IMR-90 (cell line): ENCODE results near the gene APOH. TPM values are rescaled to one million over a fixed set of nuclear protein-coding genes. Genes with fewer than 3 reads are reported as not detected.
A peak's percentile ranks its signal among the peaks of the same experiment; 100 is the strongest.

Source experiments
- ATAC-seq: fragments of 200-7000 bp; cut with Tn5 transposase; 2 replicates; pipeline ENCODE4 v1.9.1; 2020; ENCODE audit warnings: low read depth, mild to moderate bottlenecking, moderate library complexity
- BruUV-seq: library from RNA; stranded (reverse); fragments of 400-500 nt; replicated peaks from 2 replicates; lab custom pipeline; 2021; lab: Mats Ljungman, UMichigan
- CTCF ChIA-PET: fragments of 300-600 bp; formaldehyde crosslinking; extraction: SDS; loops from one replicate; lab custom pipeline; 2021; ENCODE audit warnings: antibody characterized with exemption; lab: Yijun Ruan, JAX
- POLR2A ChIA-PET: fragments of 300-600 bp; sonication (Branson Sonifier 250); formaldehyde crosslinking; loops from one replicate; lab custom pipeline; 2022; ENCODE audit warnings: antibody characterized with exemption; ENCODE audit not compliant: unreplicated experiment; lab: Charles Lee
- DNase-seq: peaks from one replicate; pipeline ENCODE4 v3.0.0; 2013
- H2AFZ ChIP-seq: replicated peaks from 2 replicates; pipeline ENCODE3; 2013; ENCODE audit warnings: low read length, mild to moderate bottlenecking; ENCODE audit not compliant: poor library complexity
- H2AK5ac ChIP-seq: 2 replicates; pipeline ENCODE4 v1.6.1; 2013; ENCODE audit warnings: low read depth, low read length, inconsistent platforms
- H2AK9ac ChIP-seq: replicated peaks from 2 replicates; pipeline ENCODE3; 2013; ENCODE audit warnings: mild to moderate bottlenecking, low read depth, low read length, moderate library complexity; ENCODE audit not compliant: poor library complexity
- H2BK120ac ChIP-seq: 2 replicates; pipeline ENCODE4 v1.6.1; 2013; ENCODE audit warnings: low read depth, low read length, inconsistent platforms
- H2BK15ac ChIP-seq: 3 replicates; pipeline ENCODE4 v1.6.1; 2013; ENCODE audit warnings: low read depth, low read length, inconsistent platforms
- H2BK20ac ChIP-seq: 2 replicates; pipeline ENCODE4 v1.6.1; 2013; ENCODE audit warnings: low read depth, mild to moderate bottlenecking, inconsistent platforms, low read length, moderate library complexity
- H2BK5ac ChIP-seq: 2 replicates; pipeline ENCODE4 v1.6.1; 2013; ENCODE audit warnings: mild to moderate bottlenecking, low read depth, low read length, inconsistent platforms; ENCODE audit not compliant: poor library complexity, severe bottlenecking
- H3K14ac ChIP-seq: replicated peaks from 2 replicates; pipeline ENCODE4 v1.6.1; 2013; ENCODE audit warnings: low read depth, low read length, inconsistent platforms
- H3K18ac ChIP-seq: 2 replicates; pipeline ENCODE4 v1.6.1; 2013; ENCODE audit warnings: low read depth, low read length, control low read depth
- H3K23ac ChIP-seq: 2 replicates; pipeline ENCODE4 v1.6.1; 2013; ENCODE audit warnings: low read depth, low read length, inconsistent platforms
- H3K27ac ChIP-seq: 2 replicates; pipeline ENCODE4 v1.5.1; 2013; ENCODE audit warnings: mild to moderate bottlenecking, control low read depth, low read length; ENCODE audit not compliant: insufficient read depth
- H3K27me3 ChIP-seq: 2 replicates; pipeline ENCODE4 v1.6.1; 2013; ENCODE audit warnings: low read length; ENCODE audit not compliant: control insufficient read depth, insufficient read depth
- H3K36me3 ChIP-seq: 2 replicates; pipeline ENCODE4 v1.6.1; 2013; ENCODE audit warnings: low read length, mixed read lengths; ENCODE audit not compliant: control insufficient read depth, insufficient read depth
- H3K4ac ChIP-seq: 2 replicates; pipeline ENCODE4 v1.6.1; 2013; ENCODE audit warnings: low read depth, low read length, inconsistent platforms
- H3K4me1 ChIP-seq: 2 replicates; pipeline ENCODE4 v1.6.1; 2013; ENCODE audit warnings: low read length, mixed read lengths; ENCODE audit not compliant: control insufficient read depth, insufficient read depth
- H3K4me2 ChIP-seq: 2 replicates; pipeline ENCODE4 v1.6.1; 2013; ENCODE audit warnings: low read depth, mild to moderate bottlenecking, control low read depth, low read length, moderate library complexity
- H3K4me3 ChIP-seq: 2 replicates; pipeline ENCODE4 v1.5.1; 2013; ENCODE audit warnings: low read depth, mild to moderate bottlenecking, control low read depth, low read length, moderate library complexity; ENCODE audit not compliant: insufficient read depth
- H3K56ac ChIP-seq: 2 replicates; pipeline ENCODE4 v1.6.1; 2013; ENCODE audit warnings: low read length, inconsistent platforms; ENCODE audit not compliant: insufficient read depth; ENCODE audit errors: extremely low read depth
- H3K79me1 ChIP-seq, 2 experiments: 2 replicates each; pipeline ENCODE4 v1.6.1; 2013; ENCODE audit warnings: low read length in 2 of 2, inconsistent platforms in 1 of 2, low read depth in 1 of 2
- H3K9ac ChIP-seq: 2 replicates; pipeline ENCODE4 v1.6.1; 2013; ENCODE audit warnings: low read depth, low read length, control low read depth
- H3K9me1 ChIP-seq: 2 replicates; pipeline ENCODE4 v1.6.1; 2013; ENCODE audit warnings: low read length, inconsistent platforms; ENCODE audit not compliant: insufficient read depth
- H3K9me3 ChIP-seq: 2 replicates; pipeline ENCODE4 v1.6.1; 2013; ENCODE audit warnings: low read length; ENCODE audit not compliant: control insufficient read depth, insufficient read depth
- H4K20me1 ChIP-seq: 2 replicates; pipeline ENCODE4 v1.6.1; 2013; ENCODE audit warnings: low read length, inconsistent platforms; ENCODE audit not compliant: insufficient read depth
- H4K5ac ChIP-seq: 2 replicates; pipeline ENCODE4 v1.6.1; 2013; ENCODE audit warnings: mild to moderate bottlenecking, low read depth, low read length, control low read depth
- H4K8ac ChIP-seq, 2 experiments: 2 replicates each; pipeline ENCODE4 v1.6.1; 2013; ENCODE audit warnings: low read depth in 2 of 2, low read length in 2 of 2, control low read depth in 1 of 2, inconsistent platforms in 1 of 2
- H4K91ac ChIP-seq: 2 replicates; pipeline ENCODE4 v1.6.1; 2013; ENCODE audit warnings: low read depth, low read length, inconsistent platforms; ENCODE audit not compliant: insufficient read depth
- CEBPB ChIP-seq: IDR thresholded peaks from 2 replicates; pipeline ENCODE4 v1.6.1; 2012; ENCODE audit warnings: low read depth, low read length, improper control_type of control experiment
- FOS ChIP-seq: fragments of 150-350 bp; IDR thresholded peaks from 2 replicates; pipeline ENCODE4 v1.6.1; 2016; ENCODE audit warnings: low read depth, low read length
- MAFK ChIP-seq: IDR thresholded peaks from 2 replicates; pipeline ENCODE4 v1.6.1; 2012; ENCODE audit warnings: low read depth, low read length, improper control_type of control experiment
- RAD21 ChIP-seq: IDR thresholded peaks from 2 replicates; pipeline ENCODE4 v1.6.1; 2012; ENCODE audit warnings: low read length, improper control_type of control experiment
- WGBS, 2 experiments: methylation state at CpG; one replicate each; pipeline versions ENCODE4 v1.1.5 to v1.1.7; 2013; ENCODE audit warnings: missing lambda C conversion rate in 2 of 2; ENCODE audit not compliant: insufficient read length in 1 of 2; ENCODE audit errors: extremely low coverage in 2 of 2; 5-methylcytosine and 5-hydroxymethylcytosine counted together
- dilution Hi-C: fragments of 300-500 bp; cut with HindIII; formaldehyde crosslinking; loops from one replicate; pipeline ENCODE4 v1.14.3; 2018; ENCODE audit warnings: low sequenced_read_pairs; ENCODE audit not compliant: unreplicated experiment
- in situ Hi-C: fragments of 300-500 bp; cut with MboI; formaldehyde crosslinking; loops from 3 replicates; pipeline ENCODE4 v1.14.3; 2019; ENCODE audit warnings: low sequenced_read_pairs, inconsistent platforms, mixed read lengths
- intact Hi-C: fragments of 100-400 bp; cut with micrococcal nuclease; formaldehyde crosslinking; loops from 2 replicates; pipeline ENCODE4 v1.10.0; 2022
- polyA plus RNA-seq, 3 experiments: library from polyadenylated mRNA; depleted of rRNA; stranded (reverse); fragments of >200 nt; gene quantifications; 2 replicates each; pipeline ENCODE4 v1.2.3, GENCODE V29; 2012; ENCODE audit warnings: low replicate concordance in 1 of 3
- total RNA-seq: library from RNA; depleted of rRNA; stranded (reverse); fragments of >200 nt; gene quantifications from 2 replicates; pipeline ENCODE4 v1.2.3, GENCODE V29; 2012
- TF ChIP-seq, protein P1 (sequence below): fragments of 150-350 bp; IDR thresholded peaks from 2 replicates; pipeline ENCODE4 v1.6.1; 2017; ENCODE audit warnings: mild to moderate bottlenecking, antibody characterized with exemption, low read length, low read depth

APOH gene
- total and polyA plus RNA-seq, 2 of the 4 experiments (the other 2 are of a cell fraction) = not detected

DNA sequence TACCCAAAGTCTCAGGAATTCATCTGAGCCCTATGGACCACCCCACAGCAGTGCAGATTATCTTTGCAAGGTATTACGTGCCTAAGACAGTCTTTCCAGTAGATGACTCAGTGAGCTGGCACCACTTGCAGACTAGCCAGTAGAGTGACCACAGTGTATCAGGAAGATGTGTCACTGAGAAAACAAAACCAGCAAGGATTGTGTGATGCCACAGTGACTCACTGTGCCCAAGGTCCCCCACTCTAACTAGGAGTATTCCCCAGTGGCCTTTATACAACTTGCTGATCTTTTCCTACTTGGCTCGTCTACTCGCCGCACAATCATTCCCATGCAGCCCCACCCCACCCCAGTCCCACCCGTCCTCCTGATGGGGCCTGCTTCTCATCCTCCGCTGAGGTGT is 46.4 kb upstream of the APOH start:
- no peak overlapping the region for H3K56ac ChIP-seq
- H3K4me3 ChIP-seq = no peak overlapping the region
- CTCF ChIA-PET = interaction anchor here (0.5 kb wide), 1 partner anchor 74 kb away, joined by 3 read pairs; no protein-coding TSS in a partner anchor
- H3K18ac ChIP-seq = peak overlapping the region; percentile 22; the same call in 1 of the 2 replicates
- ATAC-seq = peak; percentile 77
- TF ChIP-seq FOS = peak; percentile 98
- TF ChIP-seq RAD21 = peak; percentile 8; the same call in 1 of the 2 replicates
- peak; percentile 34 for TF ChIP-seq MAFK
- TF ChIP-seq CEBPB = peak; percentile 63; the same call in 1 of the 2 replicates
- TF ChIP-seq, protein P1, sequence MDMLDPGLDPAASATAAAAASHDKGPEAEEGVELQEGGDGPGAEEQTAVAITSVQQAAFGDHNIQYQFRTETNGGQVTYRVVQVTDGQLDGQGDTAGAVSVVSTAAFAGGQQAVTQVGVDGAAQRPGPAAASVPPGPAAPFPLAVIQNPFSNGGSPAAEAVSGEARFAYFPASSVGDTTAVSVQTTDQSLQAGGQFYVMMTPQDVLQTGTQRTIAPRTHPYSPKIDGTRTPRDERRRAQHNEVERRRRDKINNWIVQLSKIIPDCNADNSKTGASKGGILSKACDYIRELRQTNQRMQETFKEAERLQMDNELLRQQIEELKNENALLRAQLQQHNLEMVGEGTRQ = no peak
- 6% methylated on average over 4 of the region's 6 CpGs; no CpG with 5 or more reads in 1 of the 2 experiments for WGBS, 2 experiments
- peak overlapping the region; percentile 66 for H4K91ac ChIP-seq
- peak overlapping the region; percentile 44; the same call in 1 of the 2 replicates for H3K14ac ChIP-seq
- POLR2A ChIA-PET = interaction anchor here (0.5 kb wide), 1 partner anchor 139 kb away, joined by 5 read pairs; no protein-coding TSS in a partner anchor
- no peak overlapping the region for H3K9ac ChIP-seq
- H3K4me2 ChIP-seq = peak overlapping the region; percentile 27; the same call in 1 of the 2 replicates
- H3K23ac ChIP-seq = no peak overlapping the region
- no peaks in the 10 kb centered on the region for H3K9me3 ChIP-seq
- peak overlapping the region; percentile 46 for H2AFZ ChIP-seq
- DNase-seq = peak; percentile 97
- 0 out of 2 replicates have a peak overlapping the region, but pooled peaks have one; percentile 30 for H2AK5ac ChIP-seq
- intact Hi-C loops (no loop called here), dilution Hi-C loops (no loop called here), in situ Hi-C loops (no loop called here)
- peaks cover 0 to 13% of the 10 kb centered on the region in 2 experiments; a peak in 1 of 4 replicates for H3K79me1 ChIP-seq
- H3K27ac ChIP-seq = peak overlapping the region; percentile 5; the same call in 1 of the 2 replicates
- peaks cover 19% of the 10 kb centered on the region for H3K4me1 ChIP-seq
- no peaks in the 10 kb centered on the region for H3K36me3 ChIP-seq
- no TSS peak for BruUV-seq
- peaks cover 23% of the 10 kb centered on the region for H3K9me1 ChIP-seq
- H3K4ac ChIP-seq = peak overlapping the region; percentile 73
- no peaks in the 10 kb centered on the region for H4K20me1 ChIP-seq
- H2BK5ac ChIP-seq = peak overlapping the region; percentile 25
- H2BK120ac ChIP-seq = peak overlapping the region; percentile 78
- no peak overlapping the region for H4K5ac ChIP-seq
- no peak overlapping the region for H2AK9ac ChIP-seq
- H4K8ac ChIP-seq = peak overlapping the region in 1 of 2 experiments; percentile 68; a peak in 2 of 4 replicates
- peak overlapping the region; percentile 68 for H2BK20ac ChIP-seq
- H3K27me3 ChIP-seq = no peaks in the 10 kb centered on the region
- H2BK15ac ChIP-seq = no peak overlapping the region
